Thymus (tissue), 11 donors: ENCODE measurements around the gene CNIH1. TPM values are rescaled to one million over a fixed set of nuclear protein-coding genes. Genes with fewer than 3 reads are reported as not detected.
"Not testable (repeated sequence)": the region's sequence is repeated elsewhere in the genome, so short reads cannot be mapped to it uniquely, and the experiment has no call there.

ENCODE experiments used
- DNase-seq, 9 donors: peaks; one replicate each; pipeline ENCODE4 v3.0.0-alpha.2; 2013; ENCODE audit warnings: low spot score in 9 of 9, low read depth in 6 of 9, missing footprints in 1 of 9
- H3K27ac ChIP-seq, 2 donors: one replicate each; pipeline ENCODE4 v1.5.1; 2013; ENCODE audit warnings: control low read depth in 1 of 2, low read depth in 1 of 2, low read length in 1 of 2, mild to moderate bottlenecking in 1 of 2, moderate library complexity in 1 of 2
- H3K27me3 ChIP-seq, 2 donors: one replicate each; pipeline ENCODE4 v1.5.1; 2013; ENCODE audit warnings: low read length in 1 of 2; ENCODE audit not compliant: control insufficient read depth in 2 of 2, insufficient read depth in 1 of 2
- H3K36me3 ChIP-seq, 2 donors: one replicate each; pipeline ENCODE4 v1.5.1; 2013; ENCODE audit warnings: low read length in 1 of 2, mild to moderate bottlenecking in 1 of 2, moderate library complexity in 1 of 2; ENCODE audit not compliant: control insufficient read depth in 2 of 2, insufficient read depth in 2 of 2
- H3K4me1 ChIP-seq, 2 donors: one replicate each; pipeline ENCODE4 v1.5.1; 2013; ENCODE audit warnings: low read length in 2 of 2; ENCODE audit not compliant: control insufficient read depth in 2 of 2, insufficient read depth in 2 of 2
- H3K4me3 ChIP-seq, 2 donors: one replicate each; pipeline ENCODE4 v1.5.1; 2013; ENCODE audit warnings: low read length in 2 of 2, control low read depth in 1 of 2, mild to moderate bottlenecking in 1 of 2
- H3K9me3 ChIP-seq, 2 donors: one replicate each; pipeline ENCODE4 v1.5.1; 2013; ENCODE audit warnings: low read length in 1 of 2, mild to moderate bottlenecking in 1 of 2; ENCODE audit not compliant: control insufficient read depth in 2 of 2, insufficient read depth in 1 of 2
- WGBS: extraction: QIAGEN DNeasy Blood & Tissue Kit; methylation state at CpG from one replicate; pipeline ENCODE4 v1.1.7; 2013; 5-methylcytosine and 5-hydroxymethylcytosine counted together
- polyA plus RNA-seq: library from polyadenylated mRNA; stranded (reverse); fragments of 200-250 nt; gene quantifications from one replicate; pipeline ENCODE4 v1.2.3, GENCODE V29; 2013
- total RNA-seq: library from RNA; stranded (reverse); fragments of 120-200 nt; gene quantifications from one replicate; pipeline ENCODE4 v1.2.4, GENCODE V29; 2013
- donor health status: healthy.

The CNIH1 gene
- total and polyA plus RNA-seq, 2 donors = 55.8 to 73.7 TPM

GRCh38 chr14:54399560-54399959, 41.6 kb downstream of the CNIH1 start:
- Histone ChIP-seq H3K27me3 (no peaks in the 10 kb centered on the region), H3K36me3 (no peaks in the 10 kb centered on the region), H3K9me3 (peaks cover 0 to 2% of the 10 kb centered on the region in 2 donors), H3K4me3 (no peak overlapping the region), H3K4me1 (peaks cover 0 to 12% of the 10 kb centered on the region in 2 donors), H3K27ac (no peak overlapping the region)
- no peak for DNase-seq
- 92% methylated on average over 2 of the region's 2 CpGs for WGBS

DNA sequence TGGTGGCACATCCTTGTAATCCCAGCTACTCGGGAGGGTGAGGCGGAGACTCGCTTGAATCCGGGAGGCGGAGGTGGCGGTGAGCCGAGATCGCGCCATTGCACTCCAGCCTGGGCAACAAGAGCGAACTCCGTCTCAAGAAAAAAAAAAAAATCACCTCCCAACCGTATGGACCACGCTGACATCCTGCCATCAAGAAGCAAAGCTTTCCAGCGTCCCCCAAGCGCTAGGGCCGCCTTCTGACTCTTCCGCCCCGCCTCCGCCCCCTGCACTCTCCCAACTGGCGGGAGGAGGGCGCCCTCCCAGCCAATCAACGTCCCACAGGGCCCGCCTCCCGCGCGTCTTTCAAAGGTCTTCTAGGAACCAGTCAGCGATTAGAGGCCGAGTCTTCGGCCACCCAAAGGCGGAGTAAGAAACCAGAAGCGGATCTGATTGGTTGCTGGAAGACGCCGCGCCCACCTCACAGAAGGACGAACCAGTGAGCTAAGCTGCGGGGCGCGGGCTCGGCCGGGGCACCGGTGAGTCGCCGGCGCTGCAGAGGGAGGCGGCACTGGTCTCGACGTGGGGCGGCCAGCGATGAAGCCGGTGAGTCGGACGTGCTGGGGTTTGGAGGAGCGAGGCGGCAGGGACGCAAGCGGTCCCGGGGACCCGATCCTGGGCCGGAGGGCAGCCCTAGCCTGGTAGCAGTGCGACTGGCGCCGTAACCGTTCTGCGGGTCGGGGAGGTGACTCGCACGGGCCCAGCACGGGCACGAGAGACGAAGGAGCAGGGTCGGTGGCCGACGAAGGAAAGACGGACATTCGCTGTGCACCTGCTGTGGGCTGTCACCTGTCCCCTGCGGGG, 44.5 kb downstream of the CNIH1 start, which contains the start of gene CDKN3:
CDKN3 (plus strand) TSS at position 515 of the 843 bp plus-strand sequence; CDS start at position 577, 62 bp downstream.
- Histone ChIP-seq H3K27me3 (no peaks in the 10 kb centered on the region), H3K27ac (peak within 1 kb of the TSS in 1 of 2 donors; percentile 63), H3K36me3 (no peaks in the 10 kb centered on the region), H3K9me3 (peaks cover 0 to 2% of the 10 kb centered on the region in 2 donors), H3K4me3 (peak within 1 kb of the TSS; percentile 57 to 81), H3K4me1 (peaks cover 0 to 12% of the 10 kb centered on the region in 2 donors)
- peak; percentile 93 to 99 (median 97) for DNase-seq
- 2% methylated on average over 76 of the region's 76 CpGs for WGBS

DNA sequence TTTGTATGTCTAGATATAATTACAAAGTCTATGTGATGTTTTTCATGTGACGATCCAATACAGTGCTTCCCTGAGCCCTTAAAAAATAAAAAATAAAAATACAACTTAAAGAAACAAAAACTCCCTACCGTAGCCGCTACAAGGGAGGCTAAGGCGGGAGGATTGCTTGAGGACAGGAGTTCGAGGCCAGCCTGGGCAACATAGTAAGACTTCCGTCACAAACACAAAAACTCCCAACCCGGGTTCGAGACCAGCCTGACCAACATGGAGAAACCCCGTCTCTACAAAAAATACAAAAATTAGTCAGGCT, 45.0 kb downstream of the CNIH1 start:
- 79% methylated on average over 9 of the region's 9 CpGs for WGBS
- peak overlapping the region in 1 of 2 donors; percentile 49 for H3K27ac ChIP-seq
- H3K4me3 ChIP-seq = peak overlapping the region; percentile 33 to 46
- DNase-seq = peak in 1 of 9 donors; percentile 7
- no peaks in the 10 kb centered on the region for H3K36me3 ChIP-seq
- peaks cover 0 to 2% of the 10 kb centered on the region in 2 donors for H3K9me3 ChIP-seq
- H3K4me1 ChIP-seq = peaks cover 0 to 12% of the 10 kb centered on the region in 2 donors
- H3K27me3 ChIP-seq = no peaks in the 10 kb centered on the region

DNA sequence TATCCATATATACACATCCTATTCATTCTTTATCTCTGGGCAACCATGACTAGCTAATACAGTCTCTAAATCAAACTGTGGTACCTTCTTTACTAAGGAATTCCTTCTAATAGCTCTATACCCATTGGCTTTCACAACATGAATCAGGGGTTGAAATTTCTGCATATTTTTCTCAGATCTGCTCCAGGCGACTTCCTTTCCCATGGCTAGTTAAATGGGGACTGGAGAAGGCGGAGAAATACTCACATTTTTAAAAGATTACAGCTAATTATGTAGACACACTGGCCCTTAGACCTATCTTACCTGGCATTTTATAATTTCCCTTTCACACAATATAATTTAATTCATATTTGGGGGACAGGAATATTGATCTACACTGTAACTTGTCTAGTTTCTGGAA, 45.5 kb downstream of the CNIH1 start:
- Histone ChIP-seq H3K4me3 (no peak overlapping the region), H3K9me3 (peaks cover 0 to 2% of the 10 kb centered on the region in 2 donors), H3K27ac (no peak overlapping the region), H3K27me3 (no peaks in the 10 kb centered on the region), H3K36me3 (no peaks in the 10 kb centered on the region), H3K4me1 (peaks cover 0 to 12% of the 10 kb centered on the region in 2 donors)
- 99% methylated on average over 2 of the region's 2 CpGs for WGBS
- no peak for DNase-seq

DNA sequence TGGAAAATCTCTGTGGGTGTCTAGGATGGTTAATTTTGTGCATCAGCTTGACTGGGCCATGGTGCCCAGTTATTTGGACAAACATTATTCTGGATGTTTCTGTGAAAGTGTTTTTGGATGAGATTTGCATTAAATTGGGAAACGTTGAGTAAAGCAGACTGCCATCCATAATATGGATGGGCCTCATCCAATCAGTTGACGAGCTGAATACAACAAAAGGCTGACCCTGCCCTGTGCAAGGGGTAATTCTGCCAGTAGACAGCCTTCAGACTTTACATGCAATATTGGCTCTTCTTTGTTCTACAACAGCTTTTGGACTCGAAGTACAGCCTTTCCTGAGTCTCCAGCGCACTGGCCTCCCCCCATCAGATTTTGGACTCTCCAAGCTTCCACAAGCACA, 45.9 kb downstream of the CNIH1 start:
- Histone ChIP-seq H3K27me3 (no peaks in the 10 kb centered on the region), H3K9me3 (peaks cover 0 to 2% of the 10 kb centered on the region in 2 donors), H3K36me3 (no peaks in the 10 kb centered on the region), H3K4me3 (no peak overlapping the region), H3K27ac (no peak overlapping the region), H3K4me1 (peaks cover 0 to 12% of the 10 kb centered on the region in 2 donors)
- WGBS = 98% methylated on average over 4 of the region's 4 CpGs
- DNase-seq = no peak

GRCh38 chr14:54394596-54394995, 46.6 kb downstream of the CNIH1 start:
- Histone ChIP-seq H3K4me1 (peaks cover 0 to 12% of the 10 kb centered on the region in 2 donors), H3K27ac (no peak overlapping the region), H3K9me3 (peaks cover 0 to 2% of the 10 kb centered on the region in 2 donors), H3K27me3 (no peaks in the 10 kb centered on the region), H3K36me3 (no peaks in the 10 kb centered on the region), H3K4me3 (no peak overlapping the region)
- DNase-seq = no peak
- WGBS = 97% methylated on average over 27 of the region's 27 CpGs

DNA sequence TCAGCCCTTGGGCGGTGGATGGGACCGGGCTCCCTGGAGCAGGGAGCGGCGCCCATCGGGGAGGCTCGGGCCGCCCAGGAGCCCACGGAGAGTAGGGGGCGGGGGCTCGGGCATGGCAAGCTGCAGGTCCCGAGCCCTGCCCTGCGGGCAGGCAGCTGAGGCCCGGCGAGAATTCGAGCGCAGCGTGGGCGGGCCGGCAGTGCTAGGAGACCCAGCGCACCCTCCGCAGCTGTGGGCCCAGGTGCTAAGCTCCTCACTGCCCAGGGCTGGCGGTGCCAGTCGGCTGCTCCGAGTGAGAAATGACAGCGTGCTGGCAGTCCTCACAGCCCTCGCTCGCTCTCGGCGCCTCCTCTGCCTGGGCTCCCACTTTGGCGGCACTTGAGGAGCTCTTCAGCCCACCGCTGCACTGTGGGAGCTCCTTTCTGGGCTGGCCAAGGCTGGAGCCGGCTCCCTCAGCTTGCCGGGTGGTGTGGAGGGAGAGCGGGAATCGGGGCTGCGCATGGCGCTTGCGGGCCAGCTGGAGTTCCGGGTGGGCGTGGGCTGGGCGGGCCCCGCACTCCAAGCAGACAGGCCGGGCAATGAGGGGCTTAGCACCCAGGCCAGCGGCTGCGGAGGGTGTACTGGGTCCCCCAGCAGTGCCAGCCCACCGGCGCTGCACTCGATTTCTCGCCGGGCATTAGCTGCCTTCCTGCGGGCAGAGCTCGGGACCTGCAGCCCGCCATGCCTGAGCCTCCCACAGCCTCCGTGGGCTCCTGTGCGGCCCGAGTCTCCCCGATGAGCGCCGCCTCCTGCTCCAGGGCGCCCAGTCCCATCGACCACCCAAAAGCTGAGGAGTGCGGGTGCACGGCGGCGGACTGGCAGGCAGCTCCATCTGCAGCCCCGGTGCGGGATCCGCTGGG, 47.9 kb downstream of the CNIH1 start:
- not testable (repeated sequence) for DNase-seq, H3K27me3 ChIP-seq, H3K4me1 ChIP-seq, H3K4me3 ChIP-seq, H3K27ac ChIP-seq, H3K9me3 ChIP-seq, H3K36me3 ChIP-seq
- WGBS = 97% methylated on average over 68 of the region's 68 CpGs

- Histone ChIP-seq H3K4me3 (no peak overlapping the region), H3K4me1 (peaks cover 0 to under 1% of the 10 kb centered on the region in 2 donors), H3K27me3 (peaks cover 0 to under 1% of the 10 kb centered on the region in 2 donors), H3K9me3 (peaks cover 0 to 2% of the 10 kb centered on the region in 2 donors), H3K27ac (no peak overlapping the region), H3K36me3 (no peaks in the 10 kb centered on the region)
- no peak for DNase-seq
- WGBS = 96% methylated on average over 14 of the region's 14 CpGs
These were observed 48.9 kb downstream of the CNIH1 start for GRCh38 chr14:54392131-54392859.
